Thyroid gland (tissue), 4 donors: ENCODE measurements around the gene TMEM50A.
"Not testable (repeated sequence)": the region's sequence is repeated elsewhere in the genome, so short reads cannot be mapped to it uniquely, and the experiment has no call there.

ENCODE experiments used
- POLR2A ChIP-seq, 2 donors: fragments of 450-650 bp; IDR thresholded peaks; one replicate each; pipeline ENCODE4 v1.6.1; 2017; ENCODE audit warnings: antibody characterized with exemption in 2 of 2, mild to moderate bottlenecking in 2 of 2, moderate library complexity in 1 of 2
- TF ChIP-seq, protein P1 (sequence below), 6 experiments: fragments of 200-600 bp in 3 of 6; fragments of 450-650 bp in 3 of 6; sonication (generic) in 3 of 6; IDR thresholded peaks; one replicate each; pipeline ENCODE4 v1.5.1; 2016 to 2019; ENCODE audit warnings: antibody characterized with exemption in 6 of 6, mild to moderate bottlenecking in 2 of 6, inconsistent platforms in 1 of 6, moderate library complexity in 1 of 6

DNA sequence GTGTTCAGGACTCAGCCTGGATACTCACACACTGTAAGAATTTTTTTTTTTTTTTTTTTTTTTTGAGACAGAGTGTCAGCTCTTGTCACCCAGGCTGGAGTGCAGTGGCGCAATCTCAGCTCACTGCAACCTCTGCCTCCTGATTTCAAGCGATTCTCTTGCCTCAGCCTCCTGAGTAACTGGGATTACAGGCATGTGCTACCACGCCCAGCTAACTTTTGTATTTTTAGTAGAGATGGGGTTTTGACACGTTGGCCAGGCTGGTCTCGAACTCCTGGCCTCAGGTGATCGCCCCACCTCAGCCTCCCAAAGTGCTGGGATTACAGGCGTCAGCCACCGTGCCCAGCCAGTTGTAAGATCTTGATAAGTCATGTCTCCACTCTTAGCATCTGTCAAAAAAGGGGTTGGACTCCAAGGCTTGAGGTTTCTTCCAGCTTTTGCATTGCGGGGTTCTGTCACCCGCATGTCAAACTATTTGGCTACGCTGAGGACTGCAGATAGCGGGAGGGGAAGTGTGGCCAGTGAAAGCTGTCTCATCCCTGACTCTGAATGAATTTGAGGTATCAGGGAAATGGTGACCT lies 31.6 kb downstream of the TMEM50A start:
- TF ChIP-seq, protein P1, sequence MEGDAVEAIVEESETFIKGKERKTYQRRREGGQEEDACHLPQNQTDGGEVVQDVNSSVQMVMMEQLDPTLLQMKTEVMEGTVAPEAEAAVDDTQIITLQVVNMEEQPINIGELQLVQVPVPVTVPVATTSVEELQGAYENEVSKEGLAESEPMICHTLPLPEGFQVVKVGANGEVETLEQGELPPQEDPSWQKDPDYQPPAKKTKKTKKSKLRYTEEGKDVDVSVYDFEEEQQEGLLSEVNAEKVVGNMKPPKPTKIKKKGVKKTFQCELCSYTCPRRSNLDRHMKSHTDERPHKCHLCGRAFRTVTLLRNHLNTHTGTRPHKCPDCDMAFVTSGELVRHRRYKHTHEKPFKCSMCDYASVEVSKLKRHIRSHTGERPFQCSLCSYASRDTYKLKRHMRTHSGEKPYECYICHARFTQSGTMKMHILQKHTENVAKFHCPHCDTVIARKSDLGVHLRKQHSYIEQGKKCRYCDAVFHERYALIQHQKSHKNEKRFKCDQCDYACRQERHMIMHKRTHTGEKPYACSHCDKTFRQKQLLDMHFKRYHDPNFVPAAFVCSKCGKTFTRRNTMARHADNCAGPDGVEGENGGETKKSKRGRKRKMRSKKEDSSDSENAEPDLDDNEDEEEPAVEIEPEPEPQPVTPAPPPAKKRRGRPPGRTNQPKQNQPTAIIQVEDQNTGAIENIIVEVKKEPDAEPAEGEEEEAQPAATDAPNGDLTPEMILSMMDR (IDR thresholded peaks at IDR 0.05): not testable (repeated sequence)
- not testable (repeated sequence) for TF ChIP-seq POLR2A (IDR thresholded peaks at IDR 0.05)
